Endothelial cell of umbilical vein (primary cell): ENCODE measurements around the gene C16orf95. TPM values are rescaled to one million over a fixed set of nuclear protein-coding genes. Genes with fewer than 3 reads are reported as not detected.

Experiments used
- BruUV-seq: library from RNA; stranded (reverse); fragments of 400-500 nt; replicated peaks from 2 replicates; lab custom pipeline; 2021; lab: Mats Ljungman, UMichigan
- CTCF ChIA-PET: fragments of 300-600, 350-600 bp; sonication (Branson Sonifier 250); formaldehyde crosslinking; loops from one replicate; lab custom pipeline; 2021; ENCODE audit warnings: antibody characterized with exemption, inconsistent platforms; lab: Charles Lee
- POLR2A ChIA-PET: fragments of 300-600, 350-600 bp; sonication (Branson Sonifier 250); formaldehyde crosslinking; loops from one replicate; lab custom pipeline; 2021; ENCODE audit warnings: antibody characterized with exemption, inconsistent platforms; lab: Charles Lee
- DNase-seq: peaks from one replicate; pipeline ENCODE4 v3.0.0-alpha.2; 2011; ENCODE audit warnings: low read depth, low spot score
- FAIRE-seq: peaks from 2 replicates; lab custom pipeline; 2011; peaks lifted over from hg19 to GRCh38; lab: Jason Lieb, UNC
- H2AFZ ChIP-seq: 2 replicates; pipeline ENCODE4 v1.6.0; 2012; ENCODE audit warnings: low read depth, low read length, control low read depth, inconsistent platforms
- H3K27ac ChIP-seq: 2 replicates; pipeline ENCODE4 v1.5.1; 2011; ENCODE audit warnings: low read depth, mild to moderate bottlenecking, control low read depth, low read length, moderate library complexity; ENCODE audit not compliant: insufficient read depth
- H3K27me3 ChIP-seq, 2 experiments: 2 replicates each; pipeline versions ENCODE4 v1.6.0 to v1.6.1; 2011; ENCODE audit warnings: low read length in 2 of 2, mixed read lengths in 1 of 2; ENCODE audit not compliant: control insufficient read depth in 2 of 2, insufficient read depth in 2 of 2
- H3K36me3 ChIP-seq, 2 experiments: 2 replicates in 1 of 2; 3 replicates in 1 of 2; pipeline ENCODE4 v1.5.1; 2011; ENCODE audit warnings: low read length in 2 of 2, mild to moderate bottlenecking in 1 of 2, moderate library complexity in 1 of 2; ENCODE audit not compliant: control insufficient read depth in 2 of 2, insufficient read depth in 2 of 2; ENCODE audit errors: extremely low read depth in 1 of 2
- H3K4me1 ChIP-seq: 3 replicates; pipeline ENCODE4 v1.5.1; 2011; ENCODE audit warnings: mild to moderate bottlenecking, low read length; ENCODE audit not compliant: control insufficient read depth, insufficient read depth; ENCODE audit errors: extremely low read depth
- H3K4me2 ChIP-seq: 2 replicates; pipeline ENCODE4 v1.6.1; 2011; ENCODE audit warnings: low read length, control low read depth, mixed read lengths; ENCODE audit not compliant: insufficient read depth
- H3K4me3 ChIP-seq, 3 experiments: fragments of 200-600 bp in 1 of 3; sonication (generic), shearing (Covaris generic) in 1 of 3; replicated peaks in 1 of 3; 2 replicates each; pipeline ENCODE4 v1.5.1; 2011 to 2016; ENCODE audit warnings: control low read depth in 3 of 3, low read length in 3 of 3, mild to moderate bottlenecking in 2 of 3, inconsistent platforms in 1 of 3, low read depth in 1 of 3, moderate library complexity in 1 of 3; ENCODE audit not compliant: insufficient read depth in 1 of 3
- H3K79me2 ChIP-seq: 2 replicates; pipeline ENCODE4 v1.6.0; 2012; ENCODE audit warnings: low read length, inconsistent platforms; ENCODE audit not compliant: control insufficient read depth, insufficient read depth
- H3K9ac ChIP-seq: replicated peaks from 2 replicates; pipeline ENCODE3; 2011; ENCODE audit warnings: low read length, control low read depth; ENCODE audit not compliant: insufficient read depth; ENCODE audit errors: extremely low read depth
- H3K9me1 ChIP-seq: replicated peaks from 3 replicates; pipeline ENCODE4 v1.6.0; 2011; ENCODE audit warnings: mild to moderate bottlenecking, low read length; ENCODE audit not compliant: control insufficient read depth, insufficient read depth; ENCODE audit errors: extremely low read depth
- H3K9me3 ChIP-seq: replicated peaks from 2 replicates; pipeline ENCODE4 v1.5.1; 2012; ENCODE audit warnings: low read length, inconsistent platforms; ENCODE audit not compliant: control insufficient read depth, insufficient read depth
- H4K20me1 ChIP-seq: replicated peaks from 2 replicates; pipeline ENCODE3; 2011; ENCODE audit warnings: mild to moderate bottlenecking, low read length; ENCODE audit not compliant: control insufficient read depth, insufficient read depth; ENCODE audit errors: extremely low read depth
- EZH2 ChIP-seq: IDR thresholded peaks from 2 replicates; pipeline ENCODE4 v1.6.1; 2012; ENCODE audit warnings: borderline replicate concordance, low read depth, mild to moderate bottlenecking, moderate library complexity, low read length, inconsistent platforms; ENCODE audit not compliant: severe bottlenecking
- FOS ChIP-seq: IDR thresholded peaks from 2 replicates; pipeline ENCODE4 v1.6.1; 2011; ENCODE audit warnings: mild to moderate bottlenecking, low read length, moderate library complexity, borderline replicate concordance; ENCODE audit not compliant: insufficient read depth
- GATA2 ChIP-seq: IDR thresholded peaks from 2 replicates; pipeline ENCODE4 v1.7.0; 2011; ENCODE audit warnings: low read depth, mild to moderate bottlenecking, moderate library complexity, mixed read lengths, low read length; ENCODE audit not compliant: insufficient read length, insufficient read depth
- JUN ChIP-seq: IDR thresholded peaks from 2 replicates; pipeline ENCODE4 v1.6.1; 2011; ENCODE audit warnings: borderline replicate concordance, low read depth; ENCODE audit not compliant: insufficient read length, insufficient read depth
- MAX ChIP-seq: IDR thresholded peaks from 2 replicates; pipeline ENCODE4 v1.6.1; 2011; ENCODE audit not compliant: insufficient read depth, insufficient read length
- MYC ChIP-seq: IDR thresholded peaks from one replicate; pipeline ENCODE4 v1.6.1; 2011; ENCODE audit warnings: mild to moderate bottlenecking, low read depth, low read length
- POLR2A ChIP-seq: IDR thresholded peaks from 2 replicates; pipeline ENCODE4 v1.6.1; 2012; ENCODE audit warnings: low read depth, mild to moderate bottlenecking, control low read depth, low read length
- POLR2AphosphoS5 ChIP-seq: IDR thresholded peaks from 2 replicates; pipeline ENCODE4 v1.6.1; 2012; ENCODE audit warnings: low read depth, mild to moderate bottlenecking, control low read depth, low read length, moderate library complexity; ENCODE audit not compliant: insufficient read depth
- dilution Hi-C: fragments of 300-500 bp; cut with MboI; formaldehyde crosslinking; loops from one replicate; pipeline ENCODE4 v1.15.0; 2019; ENCODE audit warnings: low sequenced_read_pairs; ENCODE audit not compliant: extremely low pct_ligation_motif_present
- intact Hi-C: fragments of 100-400 bp; cut with micrococcal nuclease; formaldehyde crosslinking; loops from one replicate; pipeline ENCODE4 v1.10.0; 2022
- polyA plus RNA-seq, 4 experiments: library from polyadenylated mRNA; depleted of rRNA in 3 of 4; stranded (reverse) in 3 of 4; unstranded in 1 of 4; fragments of >200 nt; gene quantifications; 2 replicates each; pipeline versions ENCODE4 v1.2.1 to v1.2.3, GENCODE V29; 2011 to 2012; ENCODE audit warnings: missing spikeins in 1 of 4
- total RNA-seq: library from RNA; stranded (reverse); gene quantifications from 2 replicates; pipeline ENCODE4 v1.2.3, GENCODE V29; 2021
- TF ChIP-seq, protein P1 (sequence below), 2 donors: IDR thresholded peaks; 1 replicate in 1 of 2; 2 replicates in 1 of 2; pipeline ENCODE4 v1.5.1; 2011; ENCODE audit warnings: low read length in 2 of 2, mild to moderate bottlenecking in 2 of 2, moderate library complexity in 2 of 2, control low read depth in 1 of 2, inconsistent platforms in 1 of 2, low read depth in 1 of 2; ENCODE audit not compliant: insufficient read depth in 1 of 2; ENCODE audit errors: extremely low read depth in 1 of 2

C16orf95 gene
- total and polyA plus RNA-seq, 2 donors (not counting 3 experiments of a cell fraction or from before 2014, with no cell fraction given), result 4.0 to 6.6 TPM

DNA sequence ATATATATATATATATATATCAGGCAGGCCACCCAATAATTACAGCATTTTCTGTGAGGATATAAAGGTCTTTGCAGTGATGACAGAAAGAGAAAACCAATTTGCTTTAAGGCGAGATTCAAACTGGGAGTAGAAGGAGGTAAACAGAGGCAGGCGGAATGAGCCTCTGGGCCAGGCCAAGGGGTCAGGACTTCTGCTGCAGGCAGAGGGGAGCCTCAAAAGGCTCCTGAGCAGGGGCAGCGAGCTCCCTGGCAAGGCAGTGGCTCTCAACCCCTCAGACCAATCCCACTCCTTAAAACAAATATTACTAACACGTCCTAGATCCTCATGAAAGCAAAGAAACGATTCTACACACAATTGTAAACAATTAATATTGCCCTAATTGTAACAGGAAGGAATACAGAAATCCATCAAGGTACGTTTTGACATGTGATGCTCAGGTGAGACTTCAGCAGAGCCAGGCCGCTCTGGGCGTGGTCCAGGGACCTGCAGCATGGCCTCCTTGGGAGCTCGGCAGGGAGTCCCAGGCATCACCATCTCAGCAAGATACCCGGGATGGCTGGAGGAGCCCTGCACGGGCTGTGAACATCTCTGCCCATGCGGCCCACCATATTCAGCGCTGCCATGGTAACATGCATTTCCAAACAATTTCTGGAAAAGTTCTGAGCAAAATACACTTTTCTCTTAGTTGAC is 48.0 kb upstream of the C16orf95 start:
- Histone ChIP-seq H3K4me2 (no peak overlapping the region), H3K79me2 (peaks cover 32% of the 10 kb centered on the region), H3K4me3 (no peak overlapping the region), H3K36me3 (peaks cover 0 to 6% of the 10 kb centered on the region in 2 experiments), H4K20me1 (no peaks in the 10 kb centered on the region), H3K27ac (no peak overlapping the region), H3K4me1 (peaks cover 20% of the 10 kb centered on the region), H3K9me1 (no peaks in the 10 kb centered on the region), H3K27me3 (no peaks in the 10 kb centered on the region), H3K9me3 (no peaks in the 10 kb centered on the region), H2AFZ (no peak overlapping the region), H3K9ac (no peak overlapping the region)
- intact Hi-C loops (loop anchor here (5.0 kb wide), 1 partner anchor 33 kb away; no protein-coding TSS in a partner anchor), dilution Hi-C loops (no loop called here)
- no TSS peak for BruUV-seq
- ChIA-PET CTCF (interaction anchor here (1.2 kb wide), 1 partner anchor 11 kb away, joined by 4 read pairs; no protein-coding TSS in a partner anchor), POLR2A (interaction anchor here (0.7 kb wide), 1 partner anchor 14 kb away, joined by 4 read pairs; no protein-coding TSS in a partner anchor)
- DNase-seq (no peak), FAIRE-seq (no peak)
- TF ChIP-seq GATA2 (no peak), FOS (no peak), MAX (no peak), POLR2AphosphoS5 (no peak), MYC (no peak), EZH2 (no peak), POLR2A (no peak), JUN (no peak)
- TF ChIP-seq, protein P1, sequence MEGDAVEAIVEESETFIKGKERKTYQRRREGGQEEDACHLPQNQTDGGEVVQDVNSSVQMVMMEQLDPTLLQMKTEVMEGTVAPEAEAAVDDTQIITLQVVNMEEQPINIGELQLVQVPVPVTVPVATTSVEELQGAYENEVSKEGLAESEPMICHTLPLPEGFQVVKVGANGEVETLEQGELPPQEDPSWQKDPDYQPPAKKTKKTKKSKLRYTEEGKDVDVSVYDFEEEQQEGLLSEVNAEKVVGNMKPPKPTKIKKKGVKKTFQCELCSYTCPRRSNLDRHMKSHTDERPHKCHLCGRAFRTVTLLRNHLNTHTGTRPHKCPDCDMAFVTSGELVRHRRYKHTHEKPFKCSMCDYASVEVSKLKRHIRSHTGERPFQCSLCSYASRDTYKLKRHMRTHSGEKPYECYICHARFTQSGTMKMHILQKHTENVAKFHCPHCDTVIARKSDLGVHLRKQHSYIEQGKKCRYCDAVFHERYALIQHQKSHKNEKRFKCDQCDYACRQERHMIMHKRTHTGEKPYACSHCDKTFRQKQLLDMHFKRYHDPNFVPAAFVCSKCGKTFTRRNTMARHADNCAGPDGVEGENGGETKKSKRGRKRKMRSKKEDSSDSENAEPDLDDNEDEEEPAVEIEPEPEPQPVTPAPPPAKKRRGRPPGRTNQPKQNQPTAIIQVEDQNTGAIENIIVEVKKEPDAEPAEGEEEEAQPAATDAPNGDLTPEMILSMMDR (IDR thresholded peaks at IDR 0.05; ENCODE audit: extremely low read depth in 1 of 2, insufficient read depth in 1 of 2, low read depth in 1 of 2, low read length in 2 of 2), result no peak
